T-helper 1 cell (primary cell): Measurements from ENCODE around the gene CHST8.

Experiments
- DNase-seq, 5 donors: peaks; one replicate each; pipeline ENCODE4 v3.0.0-alpha.2; 2012 to 2020

CHST8 gene

GRCh38 chr19:33749016-33749415, 127.3 kb downstream of the CHST8 start:
- no peak for DNase-seq

DNA sequence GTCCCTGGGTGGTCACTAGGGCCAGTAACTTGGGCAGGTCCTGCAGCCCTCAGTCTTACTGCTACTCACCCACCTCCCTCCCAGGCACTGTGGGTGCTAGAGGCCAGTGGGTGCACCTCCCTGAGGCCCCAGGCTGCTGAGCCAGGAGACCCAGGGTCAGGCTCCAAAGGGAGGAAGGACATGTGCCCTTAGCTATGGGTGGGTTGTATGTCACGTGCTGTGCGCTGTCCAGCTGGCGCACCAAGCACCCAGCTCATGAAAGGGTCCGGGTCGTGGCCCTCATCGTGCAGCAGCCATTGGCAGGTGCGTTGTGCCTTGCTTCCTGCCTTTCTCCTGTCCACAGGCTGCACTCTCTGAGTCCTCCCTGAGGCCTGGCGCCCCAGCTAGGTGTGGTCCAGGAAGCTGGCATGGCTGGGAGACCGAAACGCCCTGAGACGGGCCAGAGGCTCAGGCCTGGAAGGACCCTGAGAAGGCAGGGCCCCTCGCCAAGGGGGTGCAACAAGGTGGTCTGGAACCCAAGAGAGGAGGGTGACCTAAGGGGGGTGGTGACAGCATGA, 127.9 kb downstream of the CHST8 start:
- no peak for DNase-seq

- no peak for DNase-seq
Measured at GRCh38 chr19:33750587-33751435, 129.1 kb downstream of the CHST8 start.

DNA sequence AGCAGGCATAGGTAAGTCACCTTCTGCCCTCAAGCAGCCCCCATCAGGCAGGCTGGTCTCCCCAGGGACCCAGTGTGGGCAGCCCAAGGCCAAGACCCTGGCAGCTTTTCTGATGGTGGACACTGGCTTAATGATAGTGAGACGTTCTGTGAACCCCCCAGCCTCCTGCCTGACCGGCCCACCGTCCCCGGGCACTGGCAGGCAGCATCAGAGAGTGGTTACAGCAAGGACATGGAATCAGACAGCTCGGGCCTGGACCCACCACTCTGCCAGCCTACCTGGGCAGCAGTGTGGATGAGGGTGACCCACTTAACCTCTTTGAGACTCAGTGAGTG, 129.7 kb downstream of the CHST8 start:
- no peak for DNase-seq

DNA sequence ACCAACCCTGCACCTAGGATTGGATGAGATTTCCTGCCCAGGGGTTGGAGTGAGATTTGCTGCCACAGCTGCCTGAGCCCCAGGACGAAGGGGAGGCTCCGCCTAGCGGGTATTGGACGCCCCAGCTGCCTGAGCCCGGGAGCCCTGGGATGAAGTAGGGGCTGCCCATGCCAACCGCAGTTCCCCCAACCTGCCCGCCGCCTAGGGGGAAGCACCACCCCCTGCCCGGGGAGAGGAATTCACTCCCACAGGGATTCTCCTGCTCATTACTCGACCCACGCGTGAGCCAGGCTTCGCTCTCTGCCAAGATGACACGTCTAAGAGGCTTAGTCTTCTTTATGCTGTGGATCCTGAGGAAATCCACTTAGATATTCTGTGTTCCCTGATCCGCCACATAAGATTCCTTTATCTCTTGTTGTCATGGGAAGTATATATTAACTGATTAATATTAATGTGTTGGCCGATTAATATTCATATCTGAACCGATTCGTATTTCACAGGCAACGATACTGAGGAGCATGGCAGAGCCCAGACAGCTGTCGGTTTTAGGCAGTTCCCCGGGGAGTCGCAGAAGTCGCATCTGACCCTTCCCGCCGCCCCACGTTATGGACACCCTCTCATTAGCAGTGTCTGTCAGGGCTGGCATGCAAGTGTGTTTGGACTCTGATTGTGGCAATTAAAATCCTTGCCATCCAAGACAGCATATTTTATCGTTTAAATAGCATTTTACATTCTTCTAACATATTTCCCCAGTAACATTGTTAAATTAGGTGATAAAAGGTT, 130.5 kb downstream of the CHST8 start:
- no peak for DNase-seq

GRCh38 chr19:33752945-33753344, 131.2 kb downstream of the CHST8 start:
- DNase-seq = no peak

DNA sequence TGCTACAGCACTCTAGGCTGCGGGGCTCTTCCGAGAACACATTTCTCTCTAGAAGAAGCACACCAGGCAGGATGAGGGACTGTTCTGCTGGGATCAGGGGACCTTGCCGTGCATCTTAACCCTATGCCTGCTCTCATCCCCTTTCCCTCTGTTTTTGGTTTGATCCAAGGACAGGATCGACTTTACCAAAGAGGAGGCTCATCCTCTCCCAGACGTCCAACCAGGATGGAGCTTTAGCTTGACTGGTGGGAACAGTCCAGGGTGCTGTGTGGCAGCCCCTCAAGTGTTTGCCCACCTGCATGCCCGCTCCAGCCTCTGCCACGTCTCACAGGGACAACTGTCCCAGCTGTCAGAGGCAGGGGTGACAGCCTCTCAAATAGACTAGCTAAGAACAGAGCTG, 132.6 kb downstream of the CHST8 start:
- DNase-seq = no peak

DNA sequence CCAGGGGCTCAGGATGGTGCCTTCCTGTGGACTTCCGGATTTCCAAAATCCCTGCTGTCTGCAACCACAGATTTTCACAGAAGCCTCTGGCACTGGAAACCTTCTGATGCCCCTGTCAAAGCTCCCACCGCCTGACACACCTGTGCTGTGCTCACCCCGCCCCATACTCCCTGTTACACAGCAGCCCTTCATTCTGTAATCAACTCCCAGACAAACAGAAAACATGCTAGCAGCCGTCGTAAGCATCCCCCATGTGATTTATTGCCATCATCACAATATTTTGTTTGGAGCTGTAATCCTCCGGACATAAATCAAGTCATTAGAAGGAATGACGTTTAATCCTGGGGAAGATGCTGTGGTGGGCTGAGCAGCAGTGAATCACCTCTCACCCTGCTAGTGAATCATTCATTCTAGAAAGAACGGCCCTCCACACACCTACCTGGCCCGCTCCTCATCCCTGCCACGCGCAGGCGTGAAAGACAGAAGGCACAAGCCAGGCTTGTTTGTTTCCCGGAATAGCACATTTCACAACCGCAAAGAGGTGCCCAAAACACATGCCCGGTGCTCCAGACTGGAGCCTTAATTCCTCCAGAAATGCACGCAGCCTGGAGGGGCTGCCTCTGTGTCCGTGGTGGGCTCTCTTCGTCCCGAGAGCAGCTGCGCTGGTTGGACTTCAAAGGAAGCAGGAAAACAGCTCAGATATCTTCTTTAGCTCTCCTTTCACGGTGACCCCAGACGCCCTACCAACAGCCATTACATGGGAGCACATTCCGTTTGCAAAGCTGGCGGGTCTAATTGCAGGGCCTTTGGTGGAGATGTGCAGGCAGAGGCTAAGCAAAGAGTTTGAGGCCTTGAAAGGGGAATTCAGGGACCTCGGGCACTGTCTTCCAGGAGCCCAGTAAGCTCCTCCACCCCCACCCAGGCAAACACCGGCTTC, 133.6 kb downstream of the CHST8 start:
- no peak for DNase-seq

DNA sequence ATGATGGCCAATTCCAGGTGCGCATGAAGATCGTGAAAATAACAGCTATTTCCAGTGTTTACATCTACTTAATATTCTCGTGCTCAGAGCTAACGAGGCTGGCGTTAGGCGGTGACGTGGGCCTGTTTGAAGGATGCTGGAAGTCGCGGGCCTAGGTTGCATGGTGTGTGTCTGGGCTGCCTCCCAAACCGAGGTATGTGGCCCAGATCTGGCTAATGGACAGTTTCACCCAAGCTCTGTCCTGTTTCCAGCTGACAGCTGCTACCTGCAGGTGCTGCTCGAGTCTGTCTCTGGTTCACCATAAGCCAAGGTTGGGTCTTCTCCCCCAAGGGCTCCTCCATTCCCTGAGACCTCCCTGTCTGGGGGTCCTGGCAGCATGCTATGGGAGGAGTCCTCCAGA, 134.4 kb downstream of the CHST8 start:
- DNase-seq = no peak

- no peak for DNase-seq
Measured at GRCh38 chr19:33758541-33759013, 136.8 kb downstream of the CHST8 start.

GRCh38 chr19:33759356-33759755, 137.6 kb downstream of the CHST8 start:
- no peak for DNase-seq

- no peak for DNase-seq
Measured at GRCh38 chr19:33763633-33764371, 142.0 kb downstream of the CHST8 start.

DNA sequence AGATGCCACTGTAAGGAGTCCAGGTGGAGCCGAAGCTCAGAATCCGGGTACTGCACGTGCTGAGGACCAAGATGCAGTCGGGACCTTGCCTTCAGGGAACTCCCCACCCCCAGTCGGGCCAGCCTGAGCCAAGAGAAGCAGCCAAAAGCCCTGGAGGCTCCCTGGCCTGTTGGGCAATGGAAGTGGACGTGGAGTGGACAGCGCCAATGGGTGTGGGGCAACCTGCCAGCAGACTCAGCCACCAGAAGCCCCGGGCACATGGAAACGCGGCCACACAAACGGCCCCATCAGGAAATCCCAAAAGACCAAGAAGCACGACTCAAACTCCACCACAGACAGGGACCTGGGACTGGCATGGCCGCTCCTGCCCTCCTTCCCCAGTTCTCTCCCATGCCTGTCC, 144.9 kb downstream of the CHST8 start:
- no peak for DNase-seq

- peak in 1 of 5 donors; percentile 8 for DNase-seq
Measured at GRCh38 chr19:33767898-33768413, 146.2 kb downstream of the CHST8 start.

DNA sequence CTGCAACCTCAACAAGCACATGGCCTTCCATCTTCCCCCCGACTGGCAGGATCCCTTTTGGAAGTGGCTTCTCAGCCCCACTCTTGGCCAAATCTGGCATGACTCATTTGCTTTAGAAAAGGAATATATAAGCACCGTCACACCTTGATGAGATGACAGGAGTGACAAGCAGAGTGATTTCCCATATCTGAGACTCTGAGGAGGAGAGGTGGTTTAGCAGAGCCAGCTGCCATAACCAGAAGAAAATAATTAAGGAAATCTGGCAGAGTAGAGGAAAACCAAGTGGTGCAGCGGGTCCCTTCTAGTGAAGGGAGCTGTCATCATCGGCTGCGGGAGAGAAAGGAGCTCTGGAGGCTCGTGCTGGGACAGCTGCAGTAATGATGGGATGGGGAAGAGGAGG, 147.5 kb downstream of the CHST8 start:
- no peak for DNase-seq

DNA sequence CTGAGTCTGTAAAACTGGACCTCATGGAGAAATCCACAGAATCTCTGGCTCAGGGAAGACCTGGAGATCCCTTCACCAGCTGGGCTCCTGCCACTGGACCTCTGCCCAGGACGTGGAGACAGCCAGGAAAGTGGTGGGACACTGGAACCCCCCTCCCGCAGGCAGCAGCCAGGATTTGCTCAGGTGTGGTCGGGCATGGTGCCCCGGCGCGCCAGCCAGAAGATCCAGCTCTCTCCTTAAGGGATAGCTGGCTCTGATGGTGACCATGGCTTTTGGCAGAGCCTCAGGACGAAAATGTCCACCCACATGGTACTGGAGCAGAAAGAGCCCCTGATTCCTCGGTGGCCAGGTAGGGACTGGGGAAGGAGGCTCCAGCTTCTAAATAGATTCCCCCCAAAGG, 148.4 kb downstream of the CHST8 start:
- DNase-seq = no peak

DNA sequence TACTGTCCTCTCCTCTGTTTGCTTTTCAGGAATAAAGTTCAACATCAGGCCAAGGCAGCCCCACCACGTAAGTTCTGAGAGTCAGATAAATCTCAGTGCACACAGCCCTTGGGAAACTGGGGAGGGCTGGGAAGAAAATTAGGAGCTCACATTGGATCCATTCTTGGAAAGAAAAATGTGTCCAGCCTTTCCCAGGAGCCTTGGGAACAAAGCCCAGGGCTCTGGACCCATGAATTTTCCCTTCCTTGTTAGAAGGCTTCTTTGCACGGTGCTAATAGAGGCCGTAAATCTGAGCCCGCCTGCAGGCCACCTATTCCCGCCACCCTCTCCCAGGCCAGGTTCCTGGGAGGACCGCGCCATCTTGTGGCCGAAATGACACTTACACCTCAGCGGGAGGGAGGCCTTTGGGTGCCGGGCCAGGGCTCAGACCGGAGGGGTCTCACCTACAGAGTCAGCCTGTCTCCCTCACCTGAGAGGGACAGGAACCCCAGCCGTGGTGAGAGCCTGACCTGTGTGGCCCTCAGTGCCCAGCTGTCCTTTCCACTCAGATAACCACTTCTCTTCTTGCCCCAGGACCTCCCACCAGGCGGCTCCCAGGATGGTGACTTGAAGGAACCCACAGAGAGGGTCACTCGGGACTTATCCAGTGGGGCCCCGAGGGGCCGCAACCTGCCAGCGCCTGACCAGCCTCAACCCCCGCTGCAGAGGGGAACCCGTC, 149.8 kb downstream of the CHST8 start:
- DNase-seq = peak; percentile 26 to 65 (median 48)

DNA sequence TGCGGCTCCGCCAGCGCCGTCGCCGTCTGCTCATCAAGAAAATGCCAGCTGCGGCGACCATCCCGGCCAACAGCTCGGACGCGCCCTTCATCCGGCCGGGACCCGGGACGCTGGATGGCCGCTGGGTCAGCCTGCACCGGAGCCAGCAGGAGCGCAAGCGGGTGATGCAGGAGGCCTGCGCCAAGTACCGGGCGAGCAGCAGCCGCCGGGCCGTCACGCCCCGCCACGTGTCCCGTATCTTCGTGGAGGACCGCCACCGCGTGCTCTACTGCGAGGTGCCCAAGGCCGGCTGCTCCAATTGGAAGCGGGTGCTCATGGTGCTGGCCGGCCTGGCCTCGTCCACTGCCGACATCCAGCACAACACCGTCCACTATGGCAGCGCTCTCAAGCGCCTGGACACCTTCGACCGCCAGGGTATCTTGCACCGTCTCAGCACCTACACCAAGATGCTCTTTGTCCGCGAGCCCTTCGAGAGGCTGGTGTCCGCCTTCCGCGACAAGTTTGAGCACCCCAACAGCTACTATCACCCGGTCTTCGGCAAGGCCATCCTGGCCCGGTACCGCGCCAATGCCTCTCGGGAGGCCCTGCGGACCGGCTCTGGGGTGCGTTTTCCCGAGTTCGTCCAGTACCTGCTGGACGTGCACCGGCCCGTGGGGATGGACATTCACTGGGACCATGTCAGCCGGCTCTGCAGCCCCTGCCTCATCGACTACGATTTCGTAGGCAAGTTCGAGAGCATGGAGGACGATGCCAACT, 150.5 kb downstream of the CHST8 start:
- DNase-seq = no peak

DNA sequence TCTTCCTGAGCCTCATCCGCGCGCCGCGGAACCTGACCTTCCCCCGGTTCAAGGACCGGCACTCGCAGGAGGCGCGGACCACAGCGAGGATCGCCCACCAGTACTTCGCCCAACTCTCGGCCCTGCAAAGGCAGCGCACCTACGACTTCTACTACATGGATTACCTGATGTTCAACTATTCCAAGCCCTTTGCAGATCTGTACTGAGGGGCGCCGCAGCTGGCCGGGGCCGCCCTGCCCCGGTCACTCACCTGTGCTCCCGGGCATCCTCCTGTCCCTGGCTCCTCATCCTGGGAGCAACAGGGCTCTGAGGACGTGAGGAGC, 151.1 kb downstream of the CHST8 start:
- no peak for DNase-seq
